Right forelimb (tissue), 1 donor: ENCODE measurements around the gene ZSCAN32.

ENCODE experiments used
- DNase-seq: peaks from one replicate; pipeline ENCODE4 v3.0.0-alpha.2; 2018

The ZSCAN32 gene

DNA sequence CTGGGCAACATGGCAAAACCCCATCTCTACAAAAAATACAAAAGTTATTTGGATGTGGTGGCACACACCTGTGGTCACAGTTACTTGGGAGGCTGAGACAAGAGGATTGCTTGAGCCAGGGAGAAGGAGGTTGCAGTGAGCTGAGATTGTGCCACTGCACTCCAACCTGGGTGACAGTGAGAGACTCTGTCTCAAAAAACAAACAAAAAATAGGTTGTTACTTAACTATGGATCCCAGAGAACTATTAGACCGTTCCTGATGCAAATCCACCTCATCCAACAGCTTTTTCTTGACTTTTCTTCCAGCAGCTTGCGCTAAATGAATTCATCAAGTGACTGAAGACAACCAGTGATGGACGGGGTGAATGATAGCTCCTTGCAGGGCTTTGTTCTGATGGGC, 45.2 kb downstream of the ZSCAN32 start, which contains the start of gene OR2C1:
Gene OR2C1, plus strand, starts transcription at position 301 of the 400 bp plus-strand sequence. Its CDS starts 52 bp downstream, at position 353.
- DNase-seq, result no peak

DNA sequence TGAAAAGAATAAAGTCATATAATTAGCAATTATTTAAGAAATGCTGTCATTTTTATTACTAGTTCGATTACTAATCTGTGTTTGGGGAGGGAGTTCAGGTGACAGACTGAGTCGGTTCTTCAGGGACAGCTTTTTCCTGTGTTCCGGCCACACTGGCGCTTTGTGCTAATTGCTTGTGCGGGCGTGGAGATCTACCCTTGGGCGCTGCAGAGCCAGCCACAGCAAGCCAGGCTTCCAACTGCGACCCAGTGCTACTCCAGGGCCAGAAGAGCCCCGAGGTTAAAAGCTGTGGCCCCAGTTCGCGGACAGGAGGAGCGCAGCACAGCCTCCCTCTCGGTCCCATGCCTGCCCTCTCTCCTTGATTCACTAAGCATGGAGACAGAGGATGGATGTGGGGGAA, 51.6 kb downstream of the ZSCAN32 start:
- DNase-seq, result no peak

DNA sequence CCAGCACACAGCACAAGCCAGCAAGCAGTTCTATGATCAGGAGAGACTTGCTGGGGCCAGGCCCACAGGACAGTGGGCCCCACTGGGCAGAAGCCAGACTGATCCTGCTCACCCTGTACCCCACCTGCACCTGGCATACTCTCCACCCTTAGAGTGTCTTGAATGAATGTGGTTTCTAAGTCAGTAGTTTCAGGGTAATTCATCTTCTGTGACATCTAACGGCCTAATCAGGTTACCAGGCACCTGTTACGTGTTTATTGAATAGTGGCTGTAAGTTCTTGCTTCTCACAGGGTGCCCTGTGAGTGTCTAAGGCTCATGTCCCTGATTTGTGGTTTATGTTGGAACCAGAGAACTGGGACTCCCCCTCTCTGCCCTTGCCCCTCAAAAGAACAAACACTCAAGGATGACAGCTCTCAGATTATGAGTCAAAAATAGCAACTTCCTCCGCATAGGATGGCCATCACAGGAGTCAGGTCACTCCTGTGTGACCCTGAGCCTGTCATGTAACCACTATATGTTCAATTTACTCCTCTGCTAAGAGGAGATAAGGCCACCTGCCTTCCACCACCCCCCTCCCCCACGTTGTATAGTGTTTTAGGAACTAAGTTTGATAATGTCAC, 52.1 kb downstream of the ZSCAN32 start:
- DNase-seq, result no peak

DNA sequence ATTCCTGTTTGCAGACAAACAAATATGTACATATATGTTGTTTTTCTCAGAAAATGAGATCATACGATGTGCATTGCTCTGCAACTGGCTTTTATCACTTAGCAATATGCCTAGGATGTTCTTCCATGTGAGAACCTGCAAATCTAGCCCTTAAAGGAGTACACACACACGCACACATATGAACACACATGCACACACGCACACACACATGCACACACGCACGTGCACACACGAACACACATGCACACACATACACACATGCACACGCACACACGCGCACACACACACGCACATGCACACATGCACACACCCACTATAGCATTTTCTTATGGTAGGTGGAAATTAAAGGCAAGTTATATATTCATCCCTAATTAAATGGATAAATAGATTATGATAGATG, 53.2 kb downstream of the ZSCAN32 start:
- DNase-seq, result no peak

DNA sequence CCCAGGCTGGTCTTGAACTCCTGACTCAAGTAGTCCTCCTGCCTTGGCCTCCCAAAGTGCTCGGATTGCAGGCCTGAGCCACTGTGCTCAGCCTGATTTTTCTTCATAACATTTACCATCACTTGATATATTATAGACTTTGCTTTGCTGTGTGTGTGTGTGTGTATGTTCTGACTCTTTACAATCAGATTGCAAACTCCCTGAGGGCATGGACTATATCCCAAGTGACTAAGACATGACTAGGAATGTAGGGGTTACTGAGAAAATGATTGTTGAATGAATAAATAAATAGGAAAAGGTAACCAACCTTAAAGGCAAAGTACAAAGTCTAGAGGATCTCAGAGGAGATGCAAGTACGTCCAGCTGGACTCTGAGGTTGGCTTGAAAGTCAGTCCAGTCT, 54.8 kb downstream of the ZSCAN32 start:
- no peak for DNase-seq
